GM18498 (cell line): Measurements from ENCODE around the gene TTC34.

ENCODE experiments used
- ATAC-seq: cut with Tn5 transposase; IDR thresholded peaks from one replicate; pipeline ENCODE4 v1.9.1; 2021; ENCODE audit warnings: mild to moderate bottlenecking, moderate library complexity; ENCODE audit not compliant: unreplicated experiment

The TTC34 gene

GRCh38 chr1:2643414-2644077 lies 157.9 kb downstream of the TTC34 start:
- no peak for ATAC-seq

- peak; percentile 86 for ATAC-seq
Measured at GRCh38 chr1:2642560-2643413, 158.7 kb downstream of the TTC34 start.

- ATAC-seq: no peak
Measured at GRCh38 chr1:2642131-2642559, 159.3 kb downstream of the TTC34 start.

GRCh38 chr1:2641381-2642130 lies 159.9 kb downstream of the TTC34 start:
- ATAC-seq: no peak

- no peak for ATAC-seq
Measured at GRCh38 chr1:2640626-2641025, 160.9 kb downstream of the TTC34 start.

- ATAC-seq: no peak
Measured at GRCh38 chr1:2639607-2640521, 161.6 kb downstream of the TTC34 start.

- no peak for ATAC-seq
Measured at GRCh38 chr1:2639203-2639602, 162.3 kb downstream of the TTC34 start.

- ATAC-seq: no peak
Measured at GRCh38 chr1:2638466-2639115, 162.9 kb downstream of the TTC34 start.

- no peak for ATAC-seq
Measured at GRCh38 chr1:2637442-2638145, 163.9 kb downstream of the TTC34 start.

- ATAC-seq: no peak
Measured at GRCh38 chr1:2636733-2637132, 164.8 kb downstream of the TTC34 start.

GRCh38 chr1:2635361-2636010 lies 166.0 kb downstream of the TTC34 start:
- ATAC-seq: no peak

- ATAC-seq: no peak
Measured at GRCh38 chr1:2633936-2634491, 167.5 kb downstream of the TTC34 start.

- no peak for ATAC-seq
Measured at GRCh38 chr1:2633366-2633935, 168.0 kb downstream of the TTC34 start.

GRCh38 chr1:2632561-2633361 lies 168.7 kb downstream of the TTC34 start, which contains the start of gene MMEL1:
Gene MMEL1, minus strand, starts transcription at chr1:2633016. Its CDS starts 3,532 bp downstream, at chr1:2629484.
- ATAC-seq: no peak

- ATAC-seq: no peak
Measured at GRCh38 chr1:2632051-2632430, 169.5 kb downstream of the TTC34 start.

GRCh38 chr1:2631136-2632050 lies 170.1 kb downstream of the TTC34 start:
- no peak for ATAC-seq
